IPS-15b (cell line): Measurements from ENCODE around the gene DEPDC4.

Experiments
- H3K27me3 ChIP-seq: one replicate; pipeline ENCODE4 v1.6.1; 2013; ENCODE audit warnings: low read length; ENCODE audit not compliant: control insufficient read depth, insufficient read depth
- H3K36me3 ChIP-seq: one replicate; pipeline ENCODE4 v1.6.1; 2013; ENCODE audit warnings: low read length; ENCODE audit not compliant: control insufficient read depth, insufficient read depth
- H3K4me1 ChIP-seq: one replicate; pipeline ENCODE4 v1.6.1; 2013; ENCODE audit warnings: mild to moderate bottlenecking, low read length; ENCODE audit not compliant: control insufficient read depth, insufficient read depth
- H3K4me3 ChIP-seq: one replicate; pipeline ENCODE4 v1.5.1; 2013; ENCODE audit warnings: low read depth, low read length
- H3K9ac ChIP-seq: one replicate; pipeline ENCODE4 v1.6.1; 2013; ENCODE audit warnings: low read depth, mild to moderate bottlenecking, low read length
- H3K9me3 ChIP-seq: one replicate; pipeline ENCODE4 v1.6.1; 2013; ENCODE audit warnings: mild to moderate bottlenecking, low read length; ENCODE audit not compliant: control insufficient read depth, insufficient read depth

Gene DEPDC4

GRCh38 chr12:100208834-100209233 lies 58.0 kb downstream of the DEPDC4 start:
- no peak overlapping the region for H3K4me3 ChIP-seq
- no peaks in the 10 kb centered on the region for H3K9me3 ChIP-seq
- no peaks in the 10 kb centered on the region for H3K4me1 ChIP-seq
- H3K27me3 ChIP-seq, result no peaks in the 10 kb centered on the region
- peaks cover 22% of the 10 kb centered on the region for H3K36me3 ChIP-seq
- H3K9ac ChIP-seq, result no peak overlapping the region

GRCh38 chr12:100207311-100207710 lies 59.6 kb downstream of the DEPDC4 start:
- H3K4me1 ChIP-seq, result no peaks in the 10 kb centered on the region
- no peak overlapping the region for H3K4me3 ChIP-seq
- no peaks in the 10 kb centered on the region for H3K27me3 ChIP-seq
- H3K36me3 ChIP-seq, result peaks cover 22% of the 10 kb centered on the region
- H3K9ac ChIP-seq, result no peak overlapping the region
- no peaks in the 10 kb centered on the region for H3K9me3 ChIP-seq

- Histone ChIP-seq H3K9ac (no peak overlapping the region), H3K4me3 (peak overlapping the region; percentile 86), H3K9me3 (no peaks in the 10 kb centered on the region)
These were observed 65.1 kb downstream of the DEPDC4 start for GRCh38 chr12:100201604-100202423.

GRCh38 chr12:100200463-100201181 lies 66.3 kb downstream of the DEPDC4 start, which contains the start of gene ACTR6:
ACTR6 (plus strand) TSS chr12:100200815; CDS start chr12:100200852, 37 bp downstream.
- no peaks in the 10 kb centered on the region for H3K36me3 ChIP-seq
- peak within 1 kb of the TSS; percentile 86 for H3K4me3 ChIP-seq
- no peaks in the 10 kb centered on the region for H3K4me1 ChIP-seq
- no peaks in the 10 kb centered on the region for H3K9me3 ChIP-seq
- no peaks in the 10 kb centered on the region for H3K27me3 ChIP-seq
- H3K9ac ChIP-seq, result peak within 1 kb of the TSS; percentile 75

More at GRCh38 chr12:100201604-100202423, 65.1 kb downstream of the DEPDC4 start:
- Histone ChIP-seq H3K36me3 (peaks cover 8% of the 10 kb centered on the region), H3K27me3 (no peaks in the 10 kb centered on the region), H3K4me1 (no peaks in the 10 kb centered on the region)

GRCh38 chr12:100199347-100200149 lies 67.3 kb downstream of the DEPDC4 start:
- Histone ChIP-seq H3K9me3 (no peaks in the 10 kb centered on the region), H3K36me3 (no peaks in the 10 kb centered on the region), H3K4me3 (peak overlapping the region; percentile 86), H3K9ac (peak overlapping the region; percentile 65), H3K4me1 (no peaks in the 10 kb centered on the region), H3K27me3 (no peaks in the 10 kb centered on the region)

- H3K9ac ChIP-seq, result peak overlapping the region; percentile 65
- H3K9me3 ChIP-seq, result no peaks in the 10 kb centered on the region
- H3K36me3 ChIP-seq, result no peaks in the 10 kb centered on the region
These were observed 67.9 kb downstream of the DEPDC4 start for GRCh38 chr12:100199023-100199346.

GRCh38 chr12:100197486-100197885 lies 69.4 kb downstream of the DEPDC4 start:
- Histone ChIP-seq H3K4me3 (no peak overlapping the region), H3K36me3 (no peaks in the 10 kb centered on the region), H3K4me1 (no peaks in the 10 kb centered on the region), H3K9ac (no peak overlapping the region), H3K9me3 (no peaks in the 10 kb centered on the region), H3K27me3 (no peaks in the 10 kb centered on the region)

More at GRCh38 chr12:100199023-100199346, 67.9 kb downstream of the DEPDC4 start:
- H3K4me1 ChIP-seq, result no peaks in the 10 kb centered on the region
- H3K4me3 ChIP-seq, result peak overlapping the region; percentile 86
- H3K27me3 ChIP-seq, result no peaks in the 10 kb centered on the region

- Histone ChIP-seq H3K27me3 (no peaks in the 10 kb centered on the region), H3K4me1 (no peaks in the 10 kb centered on the region), H3K9ac (no peak overlapping the region), H3K36me3 (peaks cover 4% of the 10 kb centered on the region), H3K4me3 (no peak overlapping the region), H3K9me3 (no peaks in the 10 kb centered on the region)
These were observed 73.8 kb downstream of the DEPDC4 start for GRCh38 chr12:100193085-100193484.
